Activated naive CD4-positive, alpha-beta T cell treated with anti-CD3 and anti-CD28 coated beads, Interleukin-2, amount 10 ng/mL, durations not matched to agents 7 days and 5 days (primary cell): Measurements from ENCODE around the gene CEP63.

Source experiments
- CTCF ChIA-PET: fragments of 350-600 bp; sonication (Branson Sonifier 250); formaldehyde crosslinking; loops from one replicate; lab custom pipeline; 2021; ENCODE audit warnings: antibody characterized with exemption; lab: Charles Lee
- DNase-seq: peaks from one replicate; pipeline ENCODE4 v3.0.0-alpha.2; 2020
- H3K27ac Mint-ChIP-seq: one replicate; pipeline ENCODE4 v1.8.0; 2021; ENCODE audit warnings: mild to moderate bottlenecking, moderate library complexity, mixed read lengths
- H3K27me3 Mint-ChIP-seq: one replicate; pipeline ENCODE4 v1.8.0; 2021; ENCODE audit warnings: mild to moderate bottlenecking, mixed read lengths
- H3K36me3 Mint-ChIP-seq: one replicate; pipeline ENCODE4 v1.8.0; 2021; ENCODE audit warnings: mixed read lengths
- H3K4me1 Mint-ChIP-seq: one replicate; pipeline ENCODE4 v1.8.0; 2021; ENCODE audit warnings: mixed read lengths
- H3K4me3 Mint-ChIP-seq: one replicate; pipeline ENCODE4 v1.8.0; 2021; ENCODE audit warnings: mild to moderate bottlenecking, moderate library complexity, mixed read lengths
- H3K9me3 Mint-ChIP-seq: one replicate; pipeline ENCODE4 v1.8.0; 2021; ENCODE audit warnings: mixed read lengths

The CEP63 gene

DNA sequence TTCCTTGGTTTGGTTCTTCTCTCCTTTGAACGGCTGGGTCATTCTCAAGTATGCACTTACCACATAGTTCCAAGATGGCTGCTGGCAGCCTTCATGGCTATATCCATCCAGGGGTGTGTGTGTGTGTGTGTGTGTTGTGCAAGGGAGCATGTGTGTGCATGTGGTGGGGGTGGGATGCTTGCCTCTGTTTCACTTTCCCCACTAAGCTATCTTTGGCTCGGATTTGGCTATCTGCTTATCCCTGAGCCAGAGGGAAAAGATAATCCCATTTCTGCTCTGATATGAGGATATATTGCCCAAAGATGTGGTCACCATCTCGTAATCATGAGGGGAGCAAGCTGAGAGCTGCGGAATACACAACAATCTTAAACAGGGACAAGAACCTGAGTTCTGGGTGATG lies 26.3 kb upstream of the CEP63 start:
- CTCF ChIA-PET = no interaction called here
- no peak for DNase-seq
- Mint-ChIP-seq H3K36me3 (no peaks in the 10 kb centered on the region), H3K27ac (no peak overlapping the region), H3K4me1 (no peaks in the 10 kb centered on the region), H3K9me3 (no peaks in the 10 kb centered on the region), H3K4me3 (no peak overlapping the region), H3K27me3 (peaks cover 32% of the 10 kb centered on the region)

DNA sequence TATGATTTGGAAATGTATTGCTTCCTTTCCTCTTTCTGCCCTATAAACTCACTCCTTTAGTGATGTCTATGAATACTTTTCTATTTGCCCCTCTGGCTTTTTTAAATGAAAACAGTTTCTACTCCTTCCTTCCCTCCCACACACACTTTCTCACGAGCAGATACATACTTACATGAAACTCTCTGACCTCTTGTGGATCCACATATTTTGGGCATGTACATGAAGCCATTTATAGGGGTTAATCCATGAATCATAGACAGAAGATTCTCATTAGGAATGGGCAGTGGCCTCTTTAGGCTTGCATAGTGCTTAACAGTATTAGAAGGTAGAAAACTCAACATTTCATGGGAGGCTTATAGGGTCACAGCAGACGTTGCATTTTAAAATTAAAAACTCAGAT lies 24.9 kb upstream of the CEP63 start:
- H3K27ac Mint-ChIP-seq = no peak overlapping the region
- no peaks in the 10 kb centered on the region for H3K9me3 Mint-ChIP-seq
- DNase-seq = no peak
- H3K36me3 Mint-ChIP-seq = no peaks in the 10 kb centered on the region
- no peak overlapping the region for H3K4me3 Mint-ChIP-seq
- H3K27me3 Mint-ChIP-seq = peaks cover 28% of the 10 kb centered on the region
- no peaks in the 10 kb centered on the region for H3K4me1 Mint-ChIP-seq
- CTCF ChIA-PET = no interaction called here

DNA sequence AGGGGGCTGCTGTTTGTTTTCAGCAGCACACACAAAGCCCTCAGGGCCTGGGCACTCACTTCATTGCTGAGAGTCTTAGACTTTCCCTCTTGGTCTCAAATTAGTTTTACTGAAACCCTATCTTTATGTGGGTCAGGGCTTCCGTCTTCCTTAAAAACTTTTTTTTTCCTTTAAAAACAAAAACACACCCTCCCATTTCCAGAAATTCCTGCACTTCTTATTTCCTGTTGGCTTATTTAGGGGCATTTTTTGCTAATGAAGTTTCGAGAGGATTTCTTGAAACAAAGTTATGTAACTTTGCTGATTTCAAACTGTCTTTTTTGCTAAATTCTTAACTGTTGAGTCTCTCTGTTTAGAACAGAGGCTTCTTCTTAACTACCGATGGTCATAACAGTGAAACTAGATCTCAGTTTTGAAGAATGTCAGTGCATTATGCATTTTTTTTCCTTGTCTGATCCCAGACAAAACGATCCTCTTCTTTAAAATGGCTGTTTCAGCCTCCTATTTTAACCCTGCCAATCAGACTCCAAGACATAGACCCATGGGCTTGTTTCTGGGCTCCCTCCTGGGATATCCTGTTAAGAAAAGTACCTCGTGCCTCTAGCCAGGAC lies 23.4 kb upstream of the CEP63 start:
- Mint-ChIP-seq H3K4me1 (no peaks in the 10 kb centered on the region), H3K36me3 (no peaks in the 10 kb centered on the region), H3K9me3 (no peaks in the 10 kb centered on the region), H3K27me3 (peaks cover 22% of the 10 kb centered on the region), H3K4me3 (no peak overlapping the region), H3K27ac (no peak overlapping the region)
- no peak for DNase-seq
- CTCF ChIA-PET = no interaction called here

DNA sequence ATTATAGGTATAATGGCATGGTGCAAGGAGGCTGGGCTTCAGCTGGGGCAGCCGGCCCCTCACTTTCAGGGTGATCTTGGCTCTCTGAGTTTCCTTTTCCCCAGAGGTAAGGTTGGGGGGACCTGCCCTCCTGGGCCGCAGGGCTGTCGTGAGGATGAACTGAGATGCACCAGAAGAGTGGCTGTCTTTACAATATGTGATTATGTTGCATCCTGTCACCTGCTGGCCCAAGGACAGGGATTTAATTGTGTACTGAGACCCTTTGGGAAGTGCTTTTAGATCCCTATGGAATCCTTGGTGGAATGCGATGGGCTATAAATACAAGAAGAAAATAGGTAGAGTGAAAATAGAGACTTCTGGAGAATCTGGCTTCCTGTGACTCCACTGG lies 22.2 kb upstream of the CEP63 start:
- CTCF ChIA-PET = no interaction called here
- no peak for DNase-seq
- Mint-ChIP-seq H3K27ac (no peak overlapping the region), H3K9me3 (no peaks in the 10 kb centered on the region), H3K36me3 (no peaks in the 10 kb centered on the region), H3K27me3 (peaks cover 16% of the 10 kb centered on the region), H3K4me3 (no peak overlapping the region), H3K4me1 (no peaks in the 10 kb centered on the region)

DNA sequence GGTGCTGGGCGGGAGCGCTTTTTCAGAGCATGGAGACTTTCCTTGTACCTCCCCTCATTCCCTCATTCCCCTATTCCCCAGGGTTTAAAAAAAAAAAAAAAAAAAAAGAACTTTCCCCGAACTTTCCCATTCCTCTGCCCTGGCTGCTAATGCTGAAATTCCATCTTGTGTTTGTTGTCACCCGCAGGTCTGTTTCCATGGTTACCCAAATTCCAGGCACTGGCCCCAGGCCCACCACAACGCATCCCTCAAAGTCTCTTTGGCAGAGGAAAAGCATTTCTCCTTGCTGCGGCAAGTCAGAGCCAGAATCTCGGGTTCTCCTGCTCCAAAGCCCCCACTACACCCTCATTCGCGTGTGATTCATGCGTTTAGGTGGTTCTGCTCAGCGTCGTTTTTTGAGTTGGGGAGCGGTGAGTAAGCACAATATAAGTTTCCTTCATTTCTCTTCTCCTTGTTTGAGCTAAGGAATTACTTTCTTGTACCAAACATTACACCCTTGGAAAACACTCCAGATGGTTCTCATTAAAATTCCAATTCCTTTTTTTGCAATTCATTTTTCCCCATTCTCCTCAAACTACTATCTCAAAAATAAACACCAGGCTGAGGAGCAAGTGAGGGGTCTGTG lies 21.7 kb upstream of the CEP63 start:
- Mint-ChIP-seq H3K9me3 (no peaks in the 10 kb centered on the region), H3K27me3 (peaks cover 16% of the 10 kb centered on the region), H3K4me3 (no peak overlapping the region), H3K4me1 (no peaks in the 10 kb centered on the region), H3K36me3 (no peaks in the 10 kb centered on the region), H3K27ac (no peak overlapping the region)
- DNase-seq = no peak
- CTCF ChIA-PET = no interaction called here

DNA sequence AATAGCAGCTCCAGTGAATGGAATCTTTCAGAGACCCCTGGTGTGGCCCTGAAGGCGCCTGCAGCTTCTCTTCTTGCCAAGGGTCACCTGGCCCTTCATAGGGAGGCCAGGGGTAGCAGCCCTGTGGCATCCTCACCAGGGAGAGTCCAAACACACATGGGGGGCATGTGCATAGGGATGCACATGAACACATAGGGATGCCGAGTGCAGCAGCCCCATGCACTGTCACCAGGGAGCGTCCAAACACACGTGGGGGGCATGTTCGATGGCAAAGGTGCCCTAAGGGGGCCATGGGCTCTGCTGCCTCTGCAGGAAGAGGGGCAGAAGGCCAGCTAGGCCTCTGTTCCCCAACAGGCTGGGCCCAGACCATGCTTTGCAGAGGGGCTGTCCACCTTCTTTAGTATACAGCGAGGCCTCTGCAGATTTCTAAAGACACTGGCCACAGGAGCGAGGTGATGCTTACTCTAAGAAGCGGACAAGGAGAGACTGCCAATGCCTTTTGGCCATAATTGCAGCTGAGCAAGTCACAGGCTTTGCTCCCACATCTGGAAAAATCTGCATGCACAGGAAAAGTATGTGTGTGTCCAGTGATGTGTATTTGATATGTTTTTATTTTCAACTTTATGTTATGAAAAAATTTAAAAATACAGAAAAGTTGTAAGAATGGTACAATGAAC lies 21.0 kb upstream of the CEP63 start:
- Mint-ChIP-seq H3K4me1 (no peaks in the 10 kb centered on the region), H3K9me3 (no peaks in the 10 kb centered on the region), H3K36me3 (no peaks in the 10 kb centered on the region), H3K4me3 (no peak overlapping the region), H3K27ac (no peak overlapping the region), H3K27me3 (peaks cover 16% of the 10 kb centered on the region)
- no peak for DNase-seq
- CTCF ChIA-PET = interaction anchor here (1.4 kb wide), 1 partner anchor 9 kb away, joined by 4 read pairs; no protein-coding TSS in a partner anchor

DNA sequence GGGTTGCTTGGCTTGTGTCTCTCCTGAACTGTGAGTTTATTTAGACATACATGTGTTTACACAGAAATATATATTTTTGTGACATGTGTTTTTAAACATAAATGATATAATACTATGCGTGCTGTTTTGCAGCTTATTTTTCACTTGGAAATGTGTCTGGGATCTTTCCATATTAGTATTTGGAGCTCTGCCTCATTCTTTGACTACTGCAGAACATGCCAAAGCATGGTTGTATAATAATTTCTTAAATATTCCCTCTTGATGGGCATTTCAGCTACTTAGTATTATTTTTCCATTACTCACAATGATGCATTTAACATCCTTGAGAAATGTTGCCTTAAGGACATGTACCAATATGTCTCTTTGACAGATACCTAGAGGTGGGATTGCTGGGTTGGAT lies 19.5 kb upstream of the CEP63 start:
- Mint-ChIP-seq H3K36me3 (no peaks in the 10 kb centered on the region), H3K27ac (no peak overlapping the region), H3K4me3 (no peak overlapping the region), H3K4me1 (no peaks in the 10 kb centered on the region), H3K27me3 (peaks cover 11% of the 10 kb centered on the region), H3K9me3 (no peaks in the 10 kb centered on the region)
- DNase-seq = no peak
- CTCF ChIA-PET = no interaction called here

DNA sequence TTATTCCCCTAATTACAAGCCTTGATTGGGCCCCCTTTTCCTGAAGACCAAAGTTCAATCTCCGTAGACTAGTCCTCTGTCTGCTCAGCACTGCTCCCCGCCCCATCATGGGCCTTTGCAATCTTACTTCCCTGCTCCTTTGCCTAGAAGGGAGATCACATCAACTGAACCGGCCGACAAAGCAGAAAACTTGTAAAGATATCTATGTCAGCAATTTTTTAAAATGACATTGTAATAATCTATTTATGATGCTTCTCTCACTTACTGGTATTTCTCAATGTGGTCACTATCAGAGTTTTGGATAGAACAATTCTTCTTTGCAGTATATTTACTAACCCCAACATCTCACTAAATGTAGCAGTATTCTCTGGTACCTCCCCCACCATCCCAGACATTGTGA lies 17.3 kb upstream of the CEP63 start:
- no peak overlapping the region for H3K4me3 Mint-ChIP-seq
- H3K9me3 Mint-ChIP-seq = no peaks in the 10 kb centered on the region
- no peak overlapping the region for H3K27ac Mint-ChIP-seq
- H3K36me3 Mint-ChIP-seq = no peaks in the 10 kb centered on the region
- CTCF ChIA-PET = interaction anchor here (1.5 kb wide), 1 partner anchor 256 kb away, joined by 4 read pairs; no protein-coding TSS in a partner anchor
- no peak for DNase-seq
- peaks cover 4% of the 10 kb centered on the region for H3K27me3 Mint-ChIP-seq
- no peaks in the 10 kb centered on the region for H3K4me1 Mint-ChIP-seq

DNA sequence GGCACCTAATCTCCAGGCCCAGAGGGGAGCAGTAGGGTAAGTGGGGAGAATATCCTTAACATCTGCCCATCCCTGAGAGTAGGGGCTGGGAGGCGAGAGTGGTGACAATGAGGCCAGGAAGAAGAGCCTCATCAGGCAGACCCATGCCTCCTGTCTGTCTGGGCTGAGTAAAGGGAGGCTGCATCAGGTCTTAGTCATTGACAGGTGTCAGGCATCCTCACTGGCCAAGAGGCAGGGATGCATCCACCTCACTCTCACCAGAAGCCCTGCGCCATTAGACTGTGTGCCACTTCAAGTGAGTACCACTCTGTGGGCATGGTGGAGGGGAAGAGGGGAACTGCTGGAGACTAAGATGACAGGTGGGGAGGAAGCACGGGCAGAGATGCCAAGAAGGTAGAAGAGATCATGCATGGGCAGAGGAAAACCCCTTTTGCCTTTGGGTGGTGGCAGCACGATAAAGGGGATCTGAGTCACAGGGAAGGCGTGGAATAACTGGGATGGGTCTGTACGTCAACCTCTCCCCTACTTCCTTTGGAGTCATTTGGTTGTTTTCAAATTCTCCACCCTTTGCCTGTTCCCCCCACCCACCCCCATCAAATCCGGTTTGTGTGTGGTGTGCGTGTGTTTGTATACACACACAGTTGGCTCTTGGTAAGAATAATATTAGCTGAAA lies 14.2 kb upstream of the CEP63 start:
- no peak overlapping the region for H3K27ac Mint-ChIP-seq
- H3K4me3 Mint-ChIP-seq = no peak overlapping the region
- CTCF ChIA-PET = interaction anchor here (1.2 to 4.0 kb wide), 5 partner anchors 12 to 268 kb away, joined by 3 to 50 read pairs (median 21); no protein-coding TSS in a partner anchor
- H3K9me3 Mint-ChIP-seq = no peaks in the 10 kb centered on the region
- no peaks in the 10 kb centered on the region for H3K4me1 Mint-ChIP-seq
- no peaks in the 10 kb centered on the region for H3K27me3 Mint-ChIP-seq
- DNase-seq = no peak
- peaks cover 4% of the 10 kb centered on the region for H3K36me3 Mint-ChIP-seq

DNA sequence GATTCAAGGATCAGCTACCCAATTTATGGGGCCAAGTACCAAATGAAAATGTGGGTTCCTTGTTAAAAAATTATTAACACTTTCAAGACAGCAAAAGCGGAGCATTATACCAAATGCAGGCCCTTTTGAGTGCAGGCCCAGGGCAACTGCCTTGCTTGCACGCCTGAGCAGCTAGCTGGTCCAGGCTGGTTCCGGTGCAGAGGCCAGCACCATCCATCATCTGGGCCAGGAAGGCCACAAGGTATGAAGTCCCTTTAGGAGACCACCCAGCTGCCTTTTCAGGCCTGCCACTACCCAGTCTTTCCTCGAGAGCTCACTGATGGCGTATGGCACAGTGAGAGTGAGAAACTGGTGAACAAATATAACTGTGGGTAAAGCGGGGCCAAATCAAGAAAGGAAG lies 13.0 kb upstream of the CEP63 start:
- Mint-ChIP-seq H3K27ac (no peak overlapping the region), H3K4me3 (no peak overlapping the region), H3K36me3 (peaks cover 12% of the 10 kb centered on the region), H3K9me3 (no peaks in the 10 kb centered on the region), H3K4me1 (no peaks in the 10 kb centered on the region), H3K27me3 (no peaks in the 10 kb centered on the region)
- no peak for DNase-seq
- CTCF ChIA-PET = interaction anchor here (0.8 to 4.0 kb wide), 14 partner anchors 11 to 544 kb away, joined by 3 to 50 read pairs (median 6); no protein-coding TSS in a partner anchor

DNA sequence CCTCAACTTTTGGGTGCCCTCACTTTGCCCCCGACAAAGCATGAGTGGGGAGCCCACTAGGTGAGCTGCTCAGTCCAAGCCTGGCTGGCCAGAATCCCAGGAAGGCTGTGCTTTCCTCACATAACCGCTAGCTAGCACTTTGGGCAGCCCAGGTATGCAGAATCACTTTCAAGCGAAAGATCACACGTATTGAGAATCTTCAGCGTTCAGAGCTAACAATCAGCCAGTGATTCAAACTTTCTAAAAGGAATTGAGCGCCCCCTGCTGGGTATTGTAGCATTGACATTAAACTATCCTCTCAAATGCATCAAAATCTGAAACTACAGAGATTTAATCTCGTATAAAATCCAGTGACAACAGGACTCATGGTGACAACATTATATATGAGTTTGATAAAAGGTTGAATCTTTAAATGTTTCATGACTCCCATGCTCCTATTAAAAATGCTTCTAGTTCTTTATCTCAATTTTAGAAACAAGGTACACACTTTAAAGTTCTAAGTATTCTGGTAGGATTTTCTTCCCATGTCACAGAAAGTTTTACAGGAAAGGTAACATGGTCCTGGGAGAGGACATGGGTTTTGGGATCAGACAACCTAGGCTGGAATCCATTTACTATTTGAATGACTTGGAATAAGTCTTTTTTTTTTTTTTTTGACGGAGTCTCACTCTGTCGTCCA lies 11.8 kb upstream of the CEP63 start:
- no peaks in the 10 kb centered on the region for H3K27me3 Mint-ChIP-seq
- no peak overlapping the region for H3K4me3 Mint-ChIP-seq
- no peaks in the 10 kb centered on the region for H3K4me1 Mint-ChIP-seq
- no peaks in the 10 kb centered on the region for H3K9me3 Mint-ChIP-seq
- peaks cover 18% of the 10 kb centered on the region for H3K36me3 Mint-ChIP-seq
- no peak overlapping the region for H3K27ac Mint-ChIP-seq
- CTCF ChIA-PET = interaction anchor here (0.6 to 4.0 kb wide), 18 partner anchors 9 to 275 kb away, joined by 3 to 50 read pairs (median 5); no protein-coding TSS in a partner anchor
- DNase-seq = peak; percentile 86

DNA sequence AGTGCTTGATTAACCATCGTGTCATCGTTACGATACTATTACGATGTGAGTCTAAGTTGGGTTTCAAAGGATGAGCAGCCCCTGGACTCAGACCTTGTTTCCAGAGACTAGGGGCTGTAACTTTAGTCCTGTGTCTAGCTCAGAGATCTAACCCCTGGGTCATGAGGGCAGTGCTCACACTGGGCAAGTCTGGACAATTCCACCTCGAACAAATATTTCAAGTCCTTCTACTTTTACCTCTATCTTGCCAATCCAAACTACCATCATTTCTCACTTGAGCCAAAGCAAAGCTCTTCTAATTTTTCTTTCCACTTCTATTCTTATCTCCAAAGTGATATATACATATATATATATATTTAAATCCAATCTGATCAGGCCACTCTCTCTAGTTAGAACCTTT lies 10.9 kb upstream of the CEP63 start:
- Mint-ChIP-seq H3K27ac (no peak overlapping the region), H3K9me3 (no peaks in the 10 kb centered on the region), H3K4me1 (no peaks in the 10 kb centered on the region), H3K27me3 (no peaks in the 10 kb centered on the region), H3K36me3 (peaks cover 19% of the 10 kb centered on the region), H3K4me3 (no peak overlapping the region)
- CTCF ChIA-PET = interaction anchor here (0.7 to 4.0 kb wide), 11 partner anchors 9 to 281 kb away, joined by 3 to 35 read pairs (median 4); no protein-coding TSS in a partner anchor
- no peak for DNase-seq

DNA sequence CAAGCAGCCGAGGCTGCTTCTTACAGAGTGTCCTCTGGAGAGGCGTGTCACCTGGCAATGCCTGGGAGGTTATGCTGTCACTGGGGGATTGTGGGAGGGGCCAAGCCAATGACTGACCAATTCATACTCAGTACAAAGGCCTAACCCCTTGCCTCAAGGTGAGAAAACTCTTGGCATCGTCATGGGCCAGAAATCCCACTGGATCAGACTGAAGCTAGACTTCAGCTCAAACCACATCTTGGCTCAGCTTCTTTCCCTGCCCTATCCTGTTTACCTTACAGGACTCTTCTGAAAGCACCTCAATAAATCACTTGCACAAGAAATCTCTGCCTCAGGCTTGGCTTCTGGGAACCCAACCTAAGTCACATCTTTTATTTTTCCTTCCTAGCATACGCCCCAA lies 9.6 kb upstream of the CEP63 start:
- Mint-ChIP-seq H3K27ac (no peak overlapping the region), H3K4me1 (no peaks in the 10 kb centered on the region), H3K36me3 (peaks cover 28% of the 10 kb centered on the region), H3K9me3 (no peaks in the 10 kb centered on the region), H3K4me3 (no peak overlapping the region), H3K27me3 (no peaks in the 10 kb centered on the region)
- CTCF ChIA-PET = interaction anchor here (1.0 to 3.0 kb wide), 4 partner anchors 126 to 263 kb away, joined by 3 to 35 read pairs (median 10); no protein-coding TSS in a partner anchor
- no peak for DNase-seq

DNA sequence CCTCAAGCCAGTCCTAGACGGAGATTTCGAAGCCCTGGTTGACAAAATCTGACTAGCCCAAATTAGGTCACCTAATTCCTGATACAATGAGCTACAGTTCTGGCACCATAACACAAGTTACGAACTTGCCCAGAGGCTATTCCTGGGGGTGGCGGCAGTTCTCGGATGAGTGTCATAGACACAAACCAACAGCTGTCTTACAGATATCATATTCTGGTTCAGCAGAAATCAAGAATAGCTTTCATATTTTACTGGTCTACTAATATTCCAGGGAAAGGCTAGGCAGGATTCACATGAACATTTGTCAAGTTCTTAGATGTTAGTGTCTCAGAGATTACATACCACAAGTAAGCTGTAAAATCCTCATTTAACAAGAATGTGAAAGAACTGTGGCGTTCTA lies 8.9 kb upstream of the CEP63 start:
- Mint-ChIP-seq H3K27ac (no peak overlapping the region), H3K36me3 (peaks cover 29% of the 10 kb centered on the region), H3K9me3 (no peaks in the 10 kb centered on the region), H3K27me3 (no peaks in the 10 kb centered on the region), H3K4me3 (no peak overlapping the region), H3K4me1 (no peaks in the 10 kb centered on the region)
- CTCF ChIA-PET = interaction anchor here (0.6 to 3.0 kb wide), 5 partner anchors 168 to 264 kb away, joined by 3 to 35 read pairs (median 4); no protein-coding TSS in a partner anchor
- DNase-seq = no peak
